ENCODE data around the gene ANKRD33B.

DNA sequence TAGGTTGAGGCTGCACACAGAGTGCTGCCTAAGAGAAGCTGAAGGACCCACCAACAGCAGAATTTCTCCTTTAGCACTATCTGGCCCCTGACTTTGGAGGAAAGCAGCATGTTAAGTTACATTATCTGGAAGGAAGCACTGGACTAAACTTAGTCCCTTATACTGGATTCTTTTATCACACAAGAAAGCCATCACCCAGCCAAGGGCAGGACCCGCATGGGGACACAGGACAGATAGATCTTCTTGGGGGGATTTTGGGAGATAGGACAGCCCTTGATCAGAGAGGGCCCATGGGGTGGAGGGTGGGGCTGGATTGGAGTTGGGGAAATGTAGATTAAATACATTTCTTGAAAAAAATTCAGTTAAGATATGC, 14.4 kb downstream of the ANKRD33B start:
- TF ChIP-seq JUN (IDR thresholded peaks at IDR 0.05; ENCODE audit: low read depth, low read length): no peak
- TF ChIP-seq, protein P1, sequence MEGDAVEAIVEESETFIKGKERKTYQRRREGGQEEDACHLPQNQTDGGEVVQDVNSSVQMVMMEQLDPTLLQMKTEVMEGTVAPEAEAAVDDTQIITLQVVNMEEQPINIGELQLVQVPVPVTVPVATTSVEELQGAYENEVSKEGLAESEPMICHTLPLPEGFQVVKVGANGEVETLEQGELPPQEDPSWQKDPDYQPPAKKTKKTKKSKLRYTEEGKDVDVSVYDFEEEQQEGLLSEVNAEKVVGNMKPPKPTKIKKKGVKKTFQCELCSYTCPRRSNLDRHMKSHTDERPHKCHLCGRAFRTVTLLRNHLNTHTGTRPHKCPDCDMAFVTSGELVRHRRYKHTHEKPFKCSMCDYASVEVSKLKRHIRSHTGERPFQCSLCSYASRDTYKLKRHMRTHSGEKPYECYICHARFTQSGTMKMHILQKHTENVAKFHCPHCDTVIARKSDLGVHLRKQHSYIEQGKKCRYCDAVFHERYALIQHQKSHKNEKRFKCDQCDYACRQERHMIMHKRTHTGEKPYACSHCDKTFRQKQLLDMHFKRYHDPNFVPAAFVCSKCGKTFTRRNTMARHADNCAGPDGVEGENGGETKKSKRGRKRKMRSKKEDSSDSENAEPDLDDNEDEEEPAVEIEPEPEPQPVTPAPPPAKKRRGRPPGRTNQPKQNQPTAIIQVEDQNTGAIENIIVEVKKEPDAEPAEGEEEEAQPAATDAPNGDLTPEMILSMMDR (IDR thresholded peaks at IDR 0.05; ENCODE audit: control extremely low read depth in 1 of 3, insufficient read depth in 1 of 3, low read depth in 1 of 3, low read length in 3 of 3): no peak
